ENCODE measurements around the gene SRGAP1. TPM values are rescaled to one million over a fixed set of nuclear protein-coding genes. Genes with fewer than 3 reads are reported as not detected.

Gene SRGAP1
- total RNA-seq, 6 donors from 2014 or later: 4.7 to 36.7 (median 14.0) TPM

DNA sequence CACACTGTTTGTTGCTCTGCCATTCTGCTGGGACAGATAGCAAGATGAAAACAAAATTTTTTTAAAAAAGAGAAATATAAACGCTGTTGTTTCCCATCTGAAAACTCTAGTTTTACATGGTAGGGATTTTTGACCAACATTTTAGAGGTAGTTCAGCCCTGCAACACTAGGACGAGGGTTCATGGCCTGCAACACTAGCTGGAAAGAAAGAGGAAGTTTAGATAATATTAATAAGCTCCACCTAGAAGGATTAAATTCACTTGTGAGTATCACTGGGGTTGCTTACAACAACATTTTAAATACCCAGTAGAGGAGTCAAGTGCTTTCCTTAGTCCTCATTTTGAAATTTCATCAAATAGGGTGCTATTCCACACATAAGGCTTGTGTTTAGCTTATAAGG is 68.2 kb downstream of the SRGAP1 start:
- H3K27me3 ChIP-seq: no peaks in the 10 kb centered on the region
- TF ChIP-seq POLR2A (IDR thresholded peaks at IDR 0.05): no peak
- TF ChIP-seq POLR2AphosphoS5 (IDR thresholded peaks at IDR 0.05): no peak
- no peak for TF ChIP-seq EP300 (IDR thresholded peaks at IDR 0.05)
- TF ChIP-seq, protein P1, sequence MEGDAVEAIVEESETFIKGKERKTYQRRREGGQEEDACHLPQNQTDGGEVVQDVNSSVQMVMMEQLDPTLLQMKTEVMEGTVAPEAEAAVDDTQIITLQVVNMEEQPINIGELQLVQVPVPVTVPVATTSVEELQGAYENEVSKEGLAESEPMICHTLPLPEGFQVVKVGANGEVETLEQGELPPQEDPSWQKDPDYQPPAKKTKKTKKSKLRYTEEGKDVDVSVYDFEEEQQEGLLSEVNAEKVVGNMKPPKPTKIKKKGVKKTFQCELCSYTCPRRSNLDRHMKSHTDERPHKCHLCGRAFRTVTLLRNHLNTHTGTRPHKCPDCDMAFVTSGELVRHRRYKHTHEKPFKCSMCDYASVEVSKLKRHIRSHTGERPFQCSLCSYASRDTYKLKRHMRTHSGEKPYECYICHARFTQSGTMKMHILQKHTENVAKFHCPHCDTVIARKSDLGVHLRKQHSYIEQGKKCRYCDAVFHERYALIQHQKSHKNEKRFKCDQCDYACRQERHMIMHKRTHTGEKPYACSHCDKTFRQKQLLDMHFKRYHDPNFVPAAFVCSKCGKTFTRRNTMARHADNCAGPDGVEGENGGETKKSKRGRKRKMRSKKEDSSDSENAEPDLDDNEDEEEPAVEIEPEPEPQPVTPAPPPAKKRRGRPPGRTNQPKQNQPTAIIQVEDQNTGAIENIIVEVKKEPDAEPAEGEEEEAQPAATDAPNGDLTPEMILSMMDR (IDR thresholded peaks at IDR 0.05): no peak
- 56 to 61% methylated on average over 2 of the region's 2 CpGs for WGBS, 2 donors

DNA sequence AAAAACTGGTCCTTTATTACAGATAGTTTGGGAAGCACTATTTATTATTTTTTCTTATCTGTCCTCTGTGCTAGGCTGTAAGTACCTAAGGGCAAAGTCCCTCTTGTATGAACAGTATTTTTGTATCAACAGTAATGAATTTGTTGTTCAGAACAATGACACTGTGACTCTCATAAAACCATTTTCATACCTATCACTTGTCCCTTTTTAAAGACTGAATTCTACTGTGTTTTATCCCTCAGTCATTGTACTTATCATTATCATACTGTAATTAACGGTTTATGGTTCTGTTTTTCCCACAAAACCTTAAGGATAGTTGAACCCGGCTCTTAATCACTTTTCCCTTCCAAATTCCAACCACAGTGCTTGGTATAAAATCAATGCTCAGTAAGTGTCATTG is 69.4 kb downstream of the SRGAP1 start:
- TF ChIP-seq EP300 (IDR thresholded peaks at IDR 0.05): no peak
- no peaks in the 10 kb centered on the region for H3K9me3 ChIP-seq
- no peak for ATAC-seq (ENCODE audit: low FRiP score in 2 of 2)
- H3K4me1 ChIP-seq: peaks cover 22 to 46% (median 35%) of the 10 kb centered on the region in 4 donors
- H3K27me3 ChIP-seq: no peaks in the 10 kb centered on the region
- WGBS, 2 donors: 83 to 89% methylated on average over 2 of the region's 2 CpGs
- no peak overlapping the region for H3K4me3 ChIP-seq
- H3K36me3 ChIP-seq: no peaks in the 10 kb centered on the region
- DNase-seq: no peak
- H3K27ac ChIP-seq: no peak overlapping the region

More for the DNA sequence above, 68.2 kb downstream of the SRGAP1 start:
- no peak overlapping the region for H3K4me3 ChIP-seq
- no peaks in the 10 kb centered on the region for H3K9me3 ChIP-seq
- DNase-seq: no peak
- peaks cover 17 to 34% (median 24%) of the 10 kb centered on the region in 4 donors for H3K4me1 ChIP-seq
- no peak for ATAC-seq (ENCODE audit: low FRiP score in 2 of 2)
- H3K36me3 ChIP-seq: no peaks in the 10 kb centered on the region
- no peak overlapping the region for H3K27ac ChIP-seq

DNA sequence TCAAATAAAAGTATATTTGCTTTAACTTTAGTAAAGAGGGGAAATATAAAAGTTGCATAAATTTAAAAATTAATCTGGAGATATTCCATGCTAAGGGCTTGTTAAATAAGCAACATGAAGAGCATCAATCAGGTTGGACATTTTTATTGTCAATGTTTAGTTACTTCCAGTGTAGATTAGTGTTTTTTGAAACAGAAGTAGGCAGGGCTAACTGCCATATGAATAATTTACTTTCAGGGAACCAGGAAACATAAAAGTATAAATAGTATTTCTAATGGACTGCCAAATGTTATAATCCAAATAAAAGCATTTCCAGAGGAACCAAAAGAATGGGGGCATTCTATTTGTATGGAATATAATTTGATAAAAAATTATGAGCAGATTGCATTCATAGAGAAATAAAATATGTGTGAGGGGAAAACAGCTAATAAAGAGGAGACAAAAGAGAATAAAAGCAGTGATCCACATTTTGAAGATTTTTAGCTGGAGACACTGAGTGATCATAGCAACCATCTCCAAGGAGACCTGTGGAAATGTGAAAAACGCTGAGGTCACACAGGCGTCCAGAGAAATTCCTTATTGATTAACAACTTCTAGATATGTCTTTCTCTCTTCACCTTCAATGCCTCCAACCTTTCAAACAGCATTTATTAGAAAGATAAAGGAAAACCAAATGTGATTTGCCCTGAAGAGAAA is 70.8 kb downstream of the SRGAP1 start:
- no peaks in the 10 kb centered on the region for H3K36me3 ChIP-seq
- peak overlapping the region in 1 of 4 donors; percentile 24 for H3K27ac ChIP-seq
- DNase-seq: no peak
- TF ChIP-seq POLR2AphosphoS5 (IDR thresholded peaks at IDR 0.05) (no peak), EP300 (IDR thresholded peaks at IDR 0.05) (no peak), POLR2A (IDR thresholded peaks at IDR 0.05) (no peak)
- TF ChIP-seq, protein P1 (IDR thresholded peaks at IDR 0.05): no peak
- 39 to 43% methylated on average over 2 of the region's 2 CpGs for WGBS, 2 donors
- peaks cover 22 to 55% (median 39%) of the 10 kb centered on the region in 4 donors for H3K4me1 ChIP-seq
- H3K9me3 ChIP-seq: no peaks in the 10 kb centered on the region
- no peaks in the 10 kb centered on the region for H3K27me3 ChIP-seq
- no peak overlapping the region for H3K4me3 ChIP-seq
- no peak for ATAC-seq (ENCODE audit: low FRiP score in 2 of 2)

DNA sequence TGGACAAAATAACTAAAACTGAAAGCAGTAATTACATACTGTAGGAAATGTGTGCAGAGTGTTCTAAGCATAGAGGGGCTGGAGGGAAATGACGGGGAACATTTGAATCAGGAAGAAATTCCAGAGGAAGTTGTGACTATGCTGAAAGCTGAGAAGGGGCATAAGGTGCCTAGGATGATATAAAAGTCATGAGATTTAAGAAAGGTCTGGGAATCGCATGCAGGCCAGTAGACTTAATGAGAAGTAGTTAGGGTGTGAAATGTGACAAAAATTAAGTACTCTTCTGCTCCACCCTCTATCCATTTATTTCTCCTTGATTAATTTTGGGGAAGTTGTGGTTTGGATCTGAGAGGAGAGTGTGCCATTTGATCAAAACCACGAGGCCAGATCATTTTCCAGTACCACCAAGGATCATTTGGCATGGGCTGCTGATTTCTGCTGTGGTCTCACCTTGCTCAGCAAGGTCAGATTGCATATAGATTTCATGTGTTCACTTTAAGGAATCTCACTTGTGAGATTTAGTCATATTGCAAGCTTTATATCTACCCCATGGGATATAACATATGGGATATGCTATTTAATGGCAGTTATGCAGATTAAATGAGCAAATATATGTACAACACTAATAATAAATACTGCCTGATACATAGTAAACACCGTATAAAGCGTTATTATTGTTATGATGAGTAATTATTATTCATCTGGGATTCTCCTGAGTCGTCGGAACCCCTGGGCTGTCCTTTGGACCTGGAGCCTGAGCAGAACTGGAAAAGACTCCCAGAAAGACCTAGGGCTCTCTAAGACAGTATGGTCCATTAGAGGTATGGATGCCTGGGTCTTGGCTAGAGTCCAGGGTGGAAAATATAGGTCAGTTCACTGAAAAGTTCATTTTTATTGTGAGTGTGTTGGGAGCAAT is 72.3 kb downstream of the SRGAP1 start:
- no peaks in the 10 kb centered on the region for H3K27me3 ChIP-seq
- no peak overlapping the region for H3K4me3 ChIP-seq
- TF ChIP-seq, protein P1 (IDR thresholded peaks at IDR 0.05): no peak
- TF ChIP-seq POLR2A (IDR thresholded peaks at IDR 0.05): no peak
- no peak for TF ChIP-seq EP300 (IDR thresholded peaks at IDR 0.05)
- no peak for TF ChIP-seq POLR2AphosphoS5 (IDR thresholded peaks at IDR 0.05)
- peak overlapping the region; percentile 24 to 57 (median 42) for H3K27ac ChIP-seq
- H3K4me1 ChIP-seq: peaks cover 22 to 55% (median 37%) of the 10 kb centered on the region in 4 donors
- ATAC-seq (ENCODE audit: low FRiP score in 2 of 2): no peak
- H3K36me3 ChIP-seq: no peaks in the 10 kb centered on the region
- H3K9me3 ChIP-seq: no peaks in the 10 kb centered on the region
- 68 to 77% methylated on average over 7 of the region's 7 CpGs for WGBS, 2 donors
- no peak for DNase-seq

DNA sequence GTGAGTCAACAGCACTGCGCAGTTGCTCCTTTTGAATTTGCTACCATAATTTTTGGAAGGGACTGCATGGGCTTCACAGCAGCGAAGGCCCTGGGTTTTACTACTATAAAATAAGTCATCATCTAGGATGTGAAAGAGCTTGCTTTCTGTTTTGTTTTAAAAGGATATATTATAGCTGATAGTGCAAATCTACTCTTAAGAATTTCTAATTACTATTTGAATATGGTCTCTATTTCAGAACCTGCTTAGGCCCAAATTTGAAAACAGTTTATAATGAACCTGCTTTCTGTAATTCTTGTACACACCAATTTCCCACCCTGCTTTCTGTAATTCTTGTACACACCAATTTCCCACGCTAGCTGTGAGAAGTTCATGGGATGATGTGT is 73.0 kb downstream of the SRGAP1 start:
- DNase-seq: no peak
- 89 to 90% methylated on average over 3 of the region's 3 CpGs for WGBS, 2 donors
- ATAC-seq (ENCODE audit: low FRiP score in 2 of 2): no peak
- no peak for TF ChIP-seq EP300 (IDR thresholded peaks at IDR 0.05)
- no peak for TF ChIP-seq POLR2AphosphoS5 (IDR thresholded peaks at IDR 0.05)
- no peak for TF ChIP-seq POLR2A (IDR thresholded peaks at IDR 0.05)
- TF ChIP-seq, protein P1 (IDR thresholded peaks at IDR 0.05): no peak
- Histone ChIP-seq H3K27me3 (no peaks in the 10 kb centered on the region), H3K4me3 (no peak overlapping the region), H3K36me3 (no peaks in the 10 kb centered on the region), H3K4me1 (peaks cover 22 to 55% (median 37%) of the 10 kb centered on the region in 4 donors), H3K27ac (peak overlapping the region in 3 of 4 donors; percentile 43 to 67 (median 57)), H3K9me3 (no peaks in the 10 kb centered on the region)

All from upper lobe of left lung (tissue), 6 donors.